H7 (cell line): ENCODE results near the gene MAPK1. TPM values are rescaled to one million over a fixed set of nuclear protein-coding genes. Genes with fewer than 3 reads are reported as not detected.

Source experiments
- total RNA-seq: library from RNA; depleted of rRNA; stranded (reverse); fragments of >200 nt; shearing (Covaris generic); gene quantifications from 2 replicates; pipeline ENCODE4 v1.2.3, GENCODE V29; 2014; rRNA removed

Gene MAPK1
- total RNA-seq, 1 experiment from 2014 or later = 54.5 TPM

Other genes starting within 250 kb of the MAPK1 start
- gene YDJC, start 237.6 kb downstream of the MAPK1 start, total RNA-seq = 53.0 and 57.3 TPM in 2 replicates
- gene CCDC116, start 234.9 kb downstream of the MAPK1 start, total RNA-seq = 0.48 and 0.55 TPM in 2 replicates
- 29.3 and 54.0 TPM in 2 replicates for gene SDF2L1, start 225.3 kb downstream of the MAPK1 start, total RNA-seq
- gene PPIL2, start 201.6 kb downstream of the MAPK1 start, total RNA-seq = 23.1 and 23.5 TPM in 2 replicates
- gene YPEL1, start 131.9 kb downstream of the MAPK1 start, total RNA-seq = 2.2 and 6.4 TPM in 2 replicates
- gene PPM1F, start 85.2 kb upstream of the MAPK1 start, total RNA-seq = 19.7 and 34.8 TPM in 2 replicates
- 53.8 and 76.2 TPM in 2 replicates for gene TOP3B, start 115.1 kb upstream of the MAPK1 start, total RNA-seq